WTC11 (cell line): ENCODE measurements around the gene KRTAP3-2. TPM values are rescaled to one million over a fixed set of nuclear protein-coding genes. Genes with fewer than 3 reads are reported as not detected.

Experiments used
- ATAC-seq: fragments of 200-7000 bp; cut with Tn5 transposase; 2 replicates; pipeline ENCODE4 v1.10.0; 2021; ENCODE audit warnings: mild to moderate bottlenecking, moderate library complexity
- CTCF ChIA-PET: fragments of 300-600 bp; sonication (Branson Sonifier 250); formaldehyde crosslinking; loops from one replicate; lab custom pipeline; 2021; ENCODE audit warnings: antibody characterized with exemption; lab: Charles Lee
- POLR2A ChIA-PET: fragments of 350-600 bp; sonication (Branson Sonifier 250); formaldehyde crosslinking; loops from one replicate; lab custom pipeline; 2021; ENCODE audit warnings: antibody characterized with exemption; lab: Charles Lee
- DNase-seq: peaks from one replicate; pipeline ENCODE4 v3.0.0; 2021; ENCODE audit warnings: low spot score
- H3K27ac Mint-ChIP-seq: 2 replicates; pipeline ENCODE4 v1.8.0; 2021; ENCODE audit warnings: mixed read lengths
- H3K27me3 Mint-ChIP-seq: 2 replicates; pipeline ENCODE4 v1.8.0; 2021; ENCODE audit warnings: low read depth, mild to moderate bottlenecking, moderate library complexity, mixed read lengths
- H3K36me3 Mint-ChIP-seq: 2 replicates; pipeline ENCODE4 v1.8.0; 2021; ENCODE audit warnings: mixed read lengths
- H3K4me1 Mint-ChIP-seq: 2 replicates; pipeline ENCODE4 v1.8.0; 2022; ENCODE audit warnings: mixed read lengths
- H3K4me3 Mint-ChIP-seq: 2 replicates; pipeline ENCODE4 v1.8.0; 2021; ENCODE audit warnings: mild to moderate bottlenecking, moderate library complexity, mixed read lengths
- H3K9me3 Mint-ChIP-seq: 2 replicates; pipeline ENCODE4 v1.8.0; 2021; ENCODE audit warnings: mixed read lengths
- CDX4 ChIP-seq: fragments of 250-450 bp; sonication (Bioruptor Pico); IDR thresholded peaks from 2 replicates; pipeline ENCODE4 v1.9.0; 2021; ENCODE audit warnings: moderate library complexity, mild to moderate bottlenecking, inconsistent platforms, borderline replicate concordance
- E2F1 ChIP-seq: sonication (generic); formaldehyde crosslinking; IDR thresholded peaks from 2 replicates; pipeline ENCODE4 v1.8.0; 2022; ENCODE audit warnings: mild to moderate bottlenecking, missing genetic modification reagents
- ESRRA ChIP-seq: sonication (generic); formaldehyde crosslinking; IDR thresholded peaks from 2 replicates; pipeline ENCODE4 v1.8.1; 2022; ENCODE audit warnings: mild to moderate bottlenecking, missing genetic modification reagents, borderline replicate concordance
- ETV6 ChIP-seq: sonication (generic); formaldehyde crosslinking; IDR thresholded peaks from 2 replicates; pipeline ENCODE4 v1.8.1; 2022; ENCODE audit warnings: mild to moderate bottlenecking, missing genetic modification reagents
- FOXP4 ChIP-seq: sonication (generic); formaldehyde crosslinking; IDR thresholded peaks from 2 replicates; pipeline ENCODE4 v1.8.0; 2022; ENCODE audit warnings: mild to moderate bottlenecking, missing genetic modification reagents
- GABPB1 ChIP-seq: sonication (generic); formaldehyde crosslinking; IDR thresholded peaks from 2 replicates; pipeline ENCODE4 v1.8.1; 2023; ENCODE audit warnings: mild to moderate bottlenecking, missing genetic modification reagents
- GRHL2 ChIP-seq: fragments of 250-450 bp; sonication (Bioruptor Pico); IDR thresholded peaks from 2 replicates; pipeline ENCODE4 v1.8.0; 2022; ENCODE audit warnings: mild to moderate bottlenecking, moderate library complexity; ENCODE audit not compliant: insufficient replicate concordance, severe bottlenecking
- KAT7 ChIP-seq: sonication (generic); formaldehyde crosslinking; IDR thresholded peaks from 2 replicates; pipeline ENCODE4 v1.8.1; 2023; ENCODE audit warnings: missing genetic modification reagents, mild to moderate bottlenecking, borderline replicate concordance
- NFYB ChIP-seq: sonication (generic); formaldehyde crosslinking; conservative IDR thresholded peaks from 2 replicates; pipeline ENCODE4 v1.8.0; 2022; ENCODE audit warnings: low read depth, missing genetic modification reagents
- PRRX2 ChIP-seq: fragments of 250-450 bp; sonication (Bioruptor Pico); IDR thresholded peaks from 2 replicates; pipeline ENCODE4 v1.8.0; 2021; ENCODE audit warnings: mild to moderate bottlenecking
- SMAD4 ChIP-seq: sonication (generic); formaldehyde crosslinking; IDR thresholded peaks from 2 replicates; pipeline ENCODE4 v1.8.0; 2022; ENCODE audit warnings: mild to moderate bottlenecking, missing genetic modification reagents
- TEAD1 ChIP-seq: sonication (generic); formaldehyde crosslinking; IDR thresholded peaks from 2 replicates; pipeline ENCODE4 v1.8.0; 2022; ENCODE audit warnings: mild to moderate bottlenecking, missing genetic modification reagents
- USF2 ChIP-seq: sonication (generic); formaldehyde crosslinking; IDR thresholded peaks from 2 replicates; pipeline ENCODE4 v1.8.1; 2023; ENCODE audit warnings: mild to moderate bottlenecking, missing genetic modification reagents, moderate library complexity
- ZBTB21 ChIP-seq: sonication (generic); formaldehyde crosslinking; IDR thresholded peaks from 2 replicates; pipeline ENCODE4 v1.8.1; 2023; ENCODE audit warnings: mild to moderate bottlenecking, missing genetic modification reagents, borderline replicate concordance
- ZNF121 ChIP-seq: sonication (generic); formaldehyde crosslinking; IDR thresholded peaks from 2 replicates; pipeline ENCODE4 v1.8.0; 2023; ENCODE audit warnings: missing genetic modification reagents
- ZNF219 ChIP-seq: sonication (generic); formaldehyde crosslinking; IDR thresholded peaks from 2 replicates; pipeline ENCODE4 v1.8.0; 2023; ENCODE audit warnings: missing genetic modification reagents, mild to moderate bottlenecking, borderline replicate concordance
- ZNF281 ChIP-seq: sonication (generic); formaldehyde crosslinking; IDR thresholded peaks from 2 replicates; pipeline ENCODE4 v1.8.0; 2023; ENCODE audit warnings: mild to moderate bottlenecking, missing genetic modification reagents
- total RNA-seq: library from RNA; stranded (reverse); gene quantifications from 3 replicates; pipeline ENCODE4 v1.2.3, GENCODE V29; 2021
- TF ChIP-seq, protein P1 (sequence below): fragments of 250-450 bp; sonication (Bioruptor Pico); conservative IDR thresholded peaks from 2 replicates; pipeline ENCODE4 v1.9.0; 2021; ENCODE audit warnings: mild to moderate bottlenecking

KRTAP3-2 gene
- total RNA-seq, 1 experiment from 2014 or later = not detected

- DNase-seq = no peak
- no peak for ATAC-seq
- no peaks in the 10 kb centered on the region for H3K9me3 Mint-ChIP-seq
- no peaks in the 10 kb centered on the region for H3K27me3 Mint-ChIP-seq
- H3K4me1 Mint-ChIP-seq = peaks cover 15% of the 10 kb centered on the region
- no peak overlapping the region for H3K4me3 Mint-ChIP-seq
- peak overlapping the region; percentile 7; the same call in 1 of the 2 replicates for H3K27ac Mint-ChIP-seq
- no peak for TF ChIP-seq FOXP4 (CRISPR knock-in tag)
- TF ChIP-seq ESRRA (CRISPR knock-in tag) = no peak
- no peak for TF ChIP-seq E2F1
- TF ChIP-seq NFYB (CRISPR knock-in tag) = no peak
- TF ChIP-seq TEAD1 = no peak
- TF ChIP-seq ETV6 = no peak
- TF ChIP-seq ZNF121 (CRISPR knock-in tag) = no peak
- no peak for TF ChIP-seq USF2 (CRISPR knock-in tag)
- no peak for TF ChIP-seq SMAD4
- TF ChIP-seq PRRX2 (CRISPR knock-in tag) = no peak
- no peak for TF ChIP-seq CDX4 (CRISPR knock-in tag)
- TF ChIP-seq, protein P1, sequence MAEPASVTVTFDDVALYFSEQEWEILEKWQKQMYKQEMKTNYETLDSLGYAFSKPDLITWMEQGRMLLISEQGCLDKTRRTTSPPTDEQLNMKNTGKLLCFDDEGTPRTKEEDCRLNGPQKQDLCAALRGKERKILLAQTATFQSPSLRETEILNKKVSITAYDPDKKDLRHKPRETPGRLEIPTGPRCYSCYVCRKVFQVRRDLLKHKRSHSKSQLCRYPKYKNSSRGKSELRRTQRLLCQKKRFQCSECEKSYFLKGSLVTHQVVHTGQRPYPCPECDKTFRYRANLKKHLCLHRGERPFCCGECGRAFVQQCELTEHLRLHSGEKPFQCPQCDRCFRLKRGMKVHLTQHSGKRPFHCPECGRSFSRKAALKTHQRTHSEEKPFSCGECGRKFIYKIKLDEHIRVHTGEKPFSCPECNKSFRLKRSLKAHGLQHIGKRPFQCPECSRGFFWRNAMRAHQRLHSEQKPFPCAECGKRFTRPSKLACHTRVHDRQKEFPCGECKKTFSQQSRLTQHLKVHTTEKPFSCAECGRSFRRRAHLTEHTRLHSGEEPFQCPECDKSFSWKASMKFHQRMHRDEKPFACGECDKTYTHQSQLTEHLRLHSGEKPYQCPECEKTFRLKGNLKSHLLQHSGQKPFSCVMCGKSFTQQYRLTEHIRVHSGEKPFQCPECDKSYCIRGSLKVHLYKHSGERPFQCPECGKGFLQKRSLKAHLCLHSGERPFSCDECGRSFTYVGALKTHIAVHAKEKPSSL (CRISPR knock-in tag) = no peak
- no peak for TF ChIP-seq ZBTB21 (CRISPR knock-in tag)
- no peak for TF ChIP-seq ZNF281 (CRISPR knock-in tag)
- no peak for TF ChIP-seq GABPB1 (CRISPR knock-in tag)
- no peak for TF ChIP-seq GRHL2 (CRISPR knock-in tag)
- no peak for TF ChIP-seq ZNF219 (CRISPR knock-in tag)
- no peak for TF ChIP-seq KAT7
- ChIA-PET POLR2A (no interaction called here), CTCF (no interaction called here)
- no peaks in the 10 kb centered on the region for H3K36me3 Mint-ChIP-seq
These were observed 12.8 kb upstream of the KRTAP3-2 start for GRCh38 chr17:41012326-41013120.
